ENCODE measurements around the gene ITGB1.

ITGB1 gene

GRCh38 chr10:32878646-32879045 lies 79.4 kb downstream of the ITGB1 start:
- no peak for DNase-seq

GRCh38 chr10:32877915-32878314 lies 80.1 kb downstream of the ITGB1 start:
- DNase-seq, result no peak

- DNase-seq, result no peak
Measured at GRCh38 chr10:32865170-32865569, 92.9 kb downstream of the ITGB1 start.

- no peak for DNase-seq
Measured at GRCh38 chr10:32854435-32854834, 103.6 kb downstream of the ITGB1 start.

- no peak for DNase-seq
Measured at GRCh38 chr10:32851301-32851700, 106.7 kb downstream of the ITGB1 start.
